Bronchial epithelial cell (primary cell): ENCODE results near the gene PLCH2. TPM values are rescaled to one million over a fixed set of nuclear protein-coding genes. Genes with fewer than 3 reads are reported as not detected.

Experiments
- DNase-seq: peaks from one replicate; pipeline ENCODE4 v3.0.0-alpha.2; 2010; ENCODE audit warnings: low read depth
- FAIRE-seq: peaks from 2 replicates; lab custom pipeline; 2011; peaks lifted over from hg19 to GRCh38; lab: Jason Lieb, UNC
- H3K27me3 ChIP-seq: 2 replicates; pipeline ENCODE4 v1.5.1; 2011; ENCODE audit warnings: low read length; ENCODE audit not compliant: control insufficient read depth, insufficient read depth
- H3K36me3 ChIP-seq: 2 replicates; pipeline ENCODE4 v1.5.1; 2011; ENCODE audit warnings: low read length; ENCODE audit not compliant: control insufficient read depth, insufficient read depth
- H3K4me3 ChIP-seq: 2 replicates; pipeline ENCODE4 v1.5.1; 2011; ENCODE audit warnings: mild to moderate bottlenecking, low read depth, low read length, control low read depth
- total RNA-seq: library from RNA; depleted of rRNA; stranded (reverse); fragments of >200 nt; gene quantifications from 2 replicates; pipeline ENCODE4 v1.2.1, GENCODE V29; 2014
- TF ChIP-seq, protein P1 (sequence below): IDR thresholded peaks from 2 replicates; pipeline ENCODE4 v1.5.1; 2011; ENCODE audit warnings: mild to moderate bottlenecking, moderate library complexity, low read length, control low read depth, inconsistent platforms; ENCODE audit not compliant: insufficient read depth, severe bottlenecking

Gene PLCH2
- total RNA-seq, 1 donor from 2014 or later: 64.2 TPM

DNA sequence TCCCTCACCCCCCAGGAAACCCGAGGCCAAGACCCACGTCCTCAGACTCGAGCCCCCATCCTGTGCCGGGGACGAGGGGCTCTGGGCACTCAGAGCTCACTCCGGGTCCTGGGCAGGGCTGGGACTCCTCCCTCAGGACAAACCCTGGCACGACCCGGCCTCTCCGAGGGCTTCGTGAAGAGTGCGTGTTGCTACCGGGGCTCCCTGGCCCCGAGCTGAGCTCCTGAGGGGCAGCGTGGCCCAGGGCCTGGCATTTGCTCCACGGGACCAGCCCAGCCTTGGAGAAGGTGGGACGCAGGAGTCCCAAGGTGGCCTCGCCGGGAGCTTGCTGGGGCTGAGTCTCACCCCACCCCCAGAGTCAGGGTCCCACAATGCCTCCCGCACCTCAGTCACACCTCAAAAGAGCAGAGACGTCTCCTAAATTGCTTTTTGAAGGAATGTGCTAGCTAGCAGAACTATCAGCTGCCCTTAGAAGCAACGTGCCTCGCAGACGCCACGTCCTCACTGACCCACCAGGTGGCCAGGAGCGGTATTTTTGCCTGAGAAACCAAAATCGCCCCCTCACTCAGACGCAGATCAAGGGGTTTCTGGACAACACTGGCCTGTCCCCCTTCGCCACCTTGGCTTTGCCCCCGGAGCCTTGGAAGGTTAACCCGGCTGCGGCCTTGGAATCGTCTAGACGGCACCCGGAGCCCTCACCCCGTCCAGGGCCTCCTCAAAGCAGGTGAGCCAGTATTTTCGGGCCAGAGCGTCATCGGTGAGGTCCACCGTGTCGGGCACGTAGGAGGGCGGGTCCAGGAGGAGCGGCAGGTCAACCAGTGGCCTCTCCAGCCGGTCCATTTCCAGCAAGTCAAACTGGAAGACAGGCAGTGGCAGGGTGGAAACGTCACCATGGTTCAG, 39.0 kb downstream of the PLCH2 start:
- peaks cover 54% of the 10 kb centered on the region for H3K36me3 ChIP-seq
- TF ChIP-seq, protein P1, sequence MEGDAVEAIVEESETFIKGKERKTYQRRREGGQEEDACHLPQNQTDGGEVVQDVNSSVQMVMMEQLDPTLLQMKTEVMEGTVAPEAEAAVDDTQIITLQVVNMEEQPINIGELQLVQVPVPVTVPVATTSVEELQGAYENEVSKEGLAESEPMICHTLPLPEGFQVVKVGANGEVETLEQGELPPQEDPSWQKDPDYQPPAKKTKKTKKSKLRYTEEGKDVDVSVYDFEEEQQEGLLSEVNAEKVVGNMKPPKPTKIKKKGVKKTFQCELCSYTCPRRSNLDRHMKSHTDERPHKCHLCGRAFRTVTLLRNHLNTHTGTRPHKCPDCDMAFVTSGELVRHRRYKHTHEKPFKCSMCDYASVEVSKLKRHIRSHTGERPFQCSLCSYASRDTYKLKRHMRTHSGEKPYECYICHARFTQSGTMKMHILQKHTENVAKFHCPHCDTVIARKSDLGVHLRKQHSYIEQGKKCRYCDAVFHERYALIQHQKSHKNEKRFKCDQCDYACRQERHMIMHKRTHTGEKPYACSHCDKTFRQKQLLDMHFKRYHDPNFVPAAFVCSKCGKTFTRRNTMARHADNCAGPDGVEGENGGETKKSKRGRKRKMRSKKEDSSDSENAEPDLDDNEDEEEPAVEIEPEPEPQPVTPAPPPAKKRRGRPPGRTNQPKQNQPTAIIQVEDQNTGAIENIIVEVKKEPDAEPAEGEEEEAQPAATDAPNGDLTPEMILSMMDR: no peak
- FAIRE-seq: no peak
- DNase-seq: no peak
- no peak overlapping the region for H3K4me3 ChIP-seq
- H3K27me3 ChIP-seq: no peaks in the 10 kb centered on the region

DNA sequence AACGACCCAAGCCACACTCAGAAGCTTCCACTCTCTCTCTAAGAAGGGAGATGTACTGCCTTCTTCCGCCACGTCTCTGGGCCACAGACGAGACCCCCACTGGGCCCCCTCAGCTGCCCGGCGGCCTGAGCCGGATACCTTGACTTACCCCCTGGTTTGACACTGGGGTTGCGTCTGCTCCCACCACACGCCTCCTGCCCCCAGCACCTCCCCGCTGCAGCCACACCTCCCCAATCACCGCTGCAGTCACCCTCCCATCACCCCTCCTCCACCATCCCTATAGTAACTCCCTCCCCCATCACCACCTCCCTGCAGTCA, 39.6 kb downstream of the PLCH2 start:
- FAIRE-seq: no peak

DNA sequence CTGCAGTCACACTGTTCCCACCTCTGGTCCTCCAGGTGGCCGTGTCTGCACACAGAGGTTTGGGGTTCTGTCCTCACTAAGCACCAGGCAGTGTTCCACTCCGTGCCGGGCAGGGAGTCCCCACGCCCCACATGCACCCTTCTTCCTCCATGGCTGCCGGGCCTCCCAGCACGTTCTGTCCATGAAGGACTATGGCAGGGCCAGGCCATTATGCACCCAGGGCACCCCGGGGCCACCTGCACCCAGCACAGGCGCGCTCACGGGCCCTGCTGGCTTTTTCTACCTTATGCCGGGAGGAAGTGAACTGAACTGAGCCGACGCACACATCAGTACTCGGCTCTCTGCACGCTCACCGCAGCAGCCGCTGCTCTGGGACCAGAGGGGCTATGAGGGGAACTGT, 40.0 kb downstream of the PLCH2 start:
- H3K4me3 ChIP-seq: no peak overlapping the region
- DNase-seq: no peak
- TF ChIP-seq, protein P1: no peak
- no peaks in the 10 kb centered on the region for H3K27me3 ChIP-seq
- no peak for FAIRE-seq
- H3K36me3 ChIP-seq: peaks cover 52% of the 10 kb centered on the region

More for the DNA sequence above, 39.6 kb downstream of the PLCH2 start:
- no peaks in the 10 kb centered on the region for H3K27me3 ChIP-seq
- peaks cover 51% of the 10 kb centered on the region for H3K36me3 ChIP-seq
- no peak for DNase-seq
- TF ChIP-seq, protein P1: no peak
- no peak overlapping the region for H3K4me3 ChIP-seq

DNA sequence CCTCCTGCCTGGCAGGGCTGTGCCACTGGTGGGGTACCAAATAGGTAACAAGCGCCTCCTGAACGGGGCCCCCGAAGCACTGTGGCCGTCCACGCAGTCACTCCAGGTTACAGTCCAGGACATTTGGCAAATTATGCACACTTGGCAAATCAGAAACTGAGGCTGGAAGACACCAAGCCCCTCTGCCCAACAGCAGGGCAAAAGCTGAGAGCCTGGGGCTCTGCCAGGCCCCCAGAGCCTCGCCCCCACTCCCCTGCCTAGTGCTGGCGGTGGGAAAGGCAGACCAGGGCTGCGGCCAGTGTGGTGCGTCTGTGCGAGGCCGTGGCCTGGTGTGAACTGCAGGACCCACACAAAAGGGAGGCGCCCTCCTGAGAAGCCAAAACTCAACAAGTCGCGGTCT, 40.9 kb downstream of the PLCH2 start:
- no peak for DNase-seq
- FAIRE-seq: no peak
- TF ChIP-seq, protein P1: no peak
- H3K36me3 ChIP-seq: peaks cover 53% of the 10 kb centered on the region
- no peak overlapping the region for H3K4me3 ChIP-seq
- no peaks in the 10 kb centered on the region for H3K27me3 ChIP-seq

DNA sequence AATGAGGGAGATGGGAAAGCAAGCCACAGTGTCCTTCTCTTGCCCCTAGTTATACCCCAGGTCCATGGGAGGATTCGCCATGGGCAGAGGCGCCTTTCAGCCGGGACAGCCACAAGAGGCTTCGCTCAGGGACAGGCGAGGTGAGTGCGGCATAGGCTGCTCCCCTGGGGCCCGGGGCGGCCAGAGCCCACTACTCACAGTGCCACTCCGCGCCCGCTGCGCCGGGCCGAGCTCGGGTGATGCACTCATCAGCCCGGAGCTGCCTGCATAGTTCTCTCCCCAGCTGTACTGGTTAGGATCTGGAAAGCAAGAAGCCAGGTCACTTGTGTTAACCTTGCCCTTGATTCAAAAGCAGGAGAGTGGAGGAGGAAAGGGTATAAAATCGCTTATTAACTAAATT, 41.9 kb downstream of the PLCH2 start:
- Histone ChIP-seq H3K4me3 (no peak overlapping the region), H3K36me3 (peaks cover 49% of the 10 kb centered on the region), H3K27me3 (no peaks in the 10 kb centered on the region)
- FAIRE-seq (no peak), DNase-seq (no peak)
- TF ChIP-seq, protein P1: no peak
